GM19397 (cell line): Measurements from ENCODE around the gene SERPINB13.

Experiments used
- ATAC-seq: cut with Tn5 transposase; IDR thresholded peaks from one replicate; pipeline ENCODE4 v1.9.1; 2021; ENCODE audit warnings: mild to moderate bottlenecking, moderate library complexity; ENCODE audit not compliant: unreplicated experiment

Gene SERPINB13, protein sequence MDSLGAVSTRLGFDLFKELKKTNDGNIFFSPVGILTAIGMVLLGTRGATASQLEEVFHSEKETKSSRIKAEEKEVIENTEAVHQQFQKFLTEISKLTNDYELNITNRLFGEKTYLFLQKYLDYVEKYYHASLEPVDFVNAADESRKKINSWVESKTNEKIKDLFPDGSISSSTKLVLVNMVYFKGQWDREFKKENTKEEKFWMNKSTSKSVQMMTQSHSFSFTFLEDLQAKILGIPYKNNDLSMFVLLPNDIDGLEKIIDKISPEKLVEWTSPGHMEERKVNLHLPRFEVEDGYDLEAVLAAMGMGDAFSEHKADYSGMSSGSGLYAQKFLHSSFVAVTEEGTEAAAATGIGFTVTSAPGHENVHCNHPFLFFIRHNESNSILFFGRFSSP

DNA sequence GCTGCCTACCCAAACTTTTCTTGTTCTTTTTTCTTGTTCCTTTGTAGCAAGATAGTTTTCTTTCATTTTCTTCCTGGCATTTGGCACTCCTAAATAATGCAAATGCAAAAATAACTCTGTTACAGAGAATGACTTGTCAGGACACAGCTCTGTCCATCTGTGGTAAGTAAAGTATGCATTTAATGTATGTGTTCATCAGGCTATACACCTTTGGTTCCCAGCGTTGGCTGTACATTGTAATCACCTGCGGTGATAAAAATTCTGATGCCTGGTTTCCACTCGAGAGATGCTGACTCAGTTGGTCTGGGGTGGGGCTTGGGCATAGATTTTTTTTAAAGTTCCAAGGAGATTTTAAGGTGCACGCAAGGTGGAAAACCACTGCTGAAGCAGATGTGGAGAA is at the start of gene SERPINB13:
Gene SERPINB13, plus strand, starts transcription at position 378 of the 400 bp plus-strand sequence. CDS start 1,325 bp downstream, outside the sequence.
- ATAC-seq, result no peak

DNA sequence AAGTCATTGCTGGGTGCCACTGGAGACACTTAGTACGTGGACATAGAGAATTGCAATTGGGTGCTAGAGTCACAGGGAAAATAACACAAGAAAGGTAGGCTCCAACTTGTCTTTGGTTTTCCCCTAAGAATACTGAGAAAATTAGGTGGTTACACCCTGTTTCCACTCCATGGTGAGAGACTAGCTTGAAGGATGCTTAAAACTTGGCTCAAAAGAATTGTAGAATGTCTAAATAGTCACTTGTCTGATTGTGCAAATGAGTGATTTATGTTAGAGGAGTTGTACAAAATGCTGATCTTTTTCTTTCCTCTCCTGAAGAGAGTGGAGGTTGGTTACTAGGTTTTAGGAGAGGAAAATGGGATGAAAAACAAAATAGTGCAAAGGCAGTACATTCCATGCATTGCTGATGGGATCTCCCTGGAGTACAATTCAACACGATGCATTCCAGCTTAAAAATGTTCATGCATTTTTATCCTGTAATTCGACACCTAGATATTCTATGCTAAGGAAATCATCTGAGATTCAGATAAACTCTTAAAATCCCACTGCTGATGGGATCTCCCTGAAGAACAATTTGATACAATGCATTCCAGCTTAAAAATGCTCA is 47.1 kb upstream of the SERPINB13 start:
- ATAC-seq, result no peak

DNA sequence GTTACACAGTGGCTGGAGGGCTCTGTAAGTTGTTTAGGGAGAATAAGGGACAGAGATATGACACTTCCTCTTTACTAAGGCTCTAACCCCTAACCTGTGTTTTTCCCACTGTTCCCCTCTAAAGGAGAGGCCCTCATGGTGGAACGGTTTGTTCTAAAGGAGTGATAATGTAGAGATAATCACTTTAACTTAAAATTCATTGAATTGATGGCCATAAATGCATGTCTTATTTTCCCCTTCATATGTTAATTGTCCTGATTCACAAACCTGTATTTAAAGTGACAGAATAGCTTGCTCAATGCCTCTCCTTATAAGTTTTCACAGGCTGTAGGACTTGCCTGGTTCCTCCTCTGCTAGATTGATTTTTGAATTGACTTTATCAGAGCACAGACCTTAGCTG is 45.1 kb upstream of the SERPINB13 start, which contains the start of gene SERPINB12:
Gene SERPINB12, plus strand, starts transcription at position 301 of the 400 bp plus-strand sequence. CDS start 13,791 bp downstream, outside the sequence.
- no peak for ATAC-seq

DNA sequence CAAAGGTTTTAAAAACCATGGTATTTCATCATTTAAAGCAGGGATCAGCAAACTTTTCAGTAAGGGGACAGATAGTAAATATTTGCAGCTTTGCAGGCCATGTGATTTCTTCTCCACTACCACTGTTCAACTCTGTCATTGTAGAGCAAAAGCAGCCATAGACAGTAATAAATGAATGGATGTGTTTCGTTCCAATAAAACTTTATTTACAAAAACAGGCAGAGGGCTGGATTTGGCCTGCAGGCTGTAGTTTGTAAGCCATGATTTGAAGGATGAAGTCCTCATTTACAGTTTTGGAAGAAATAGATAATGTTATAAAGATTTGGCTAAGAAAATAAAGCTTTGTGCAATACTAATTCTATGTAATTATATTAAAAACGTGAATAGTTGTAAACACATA is 43.1 kb upstream of the SERPINB13 start:
- no peak for ATAC-seq

DNA sequence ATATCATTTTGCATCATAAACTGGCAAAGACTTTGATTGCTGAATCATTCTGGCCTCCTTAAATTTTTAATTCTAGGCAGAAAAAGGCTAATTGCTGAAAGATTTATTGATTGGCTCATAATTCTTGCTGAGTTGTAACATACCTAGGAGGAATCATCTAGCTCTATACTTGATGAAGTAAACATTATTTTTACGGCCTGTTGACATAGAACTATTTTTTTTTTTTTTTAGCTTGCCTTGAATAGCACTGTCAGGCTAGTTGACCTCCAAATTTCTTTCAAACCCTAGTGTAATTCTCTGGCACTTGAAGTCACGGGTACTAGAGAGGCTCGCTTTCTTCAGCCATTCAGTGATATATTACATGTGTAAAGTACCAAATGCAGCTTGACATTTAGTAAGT is 42.1 kb upstream of the SERPINB13 start:
- ATAC-seq, result no peak

DNA sequence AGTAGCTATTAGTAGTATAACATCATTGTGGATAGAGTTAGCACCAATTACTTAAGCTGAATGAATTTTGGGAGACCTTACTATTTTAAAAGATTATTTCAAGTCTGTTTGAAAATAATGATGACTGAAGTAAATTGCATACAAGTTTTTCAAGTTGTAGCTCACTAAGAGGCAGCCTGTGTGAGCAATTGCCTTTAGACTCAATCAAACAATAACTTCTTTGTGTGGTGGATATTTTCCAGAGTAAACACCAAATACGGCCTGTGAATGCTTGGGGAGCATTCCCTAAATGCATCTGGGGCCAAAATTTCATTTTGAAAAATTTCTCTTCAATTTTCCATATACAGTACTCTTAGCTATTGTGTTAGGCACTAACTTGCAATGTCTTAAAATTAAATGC is 37.1 kb upstream of the SERPINB13 start:
- no peak for ATAC-seq

DNA sequence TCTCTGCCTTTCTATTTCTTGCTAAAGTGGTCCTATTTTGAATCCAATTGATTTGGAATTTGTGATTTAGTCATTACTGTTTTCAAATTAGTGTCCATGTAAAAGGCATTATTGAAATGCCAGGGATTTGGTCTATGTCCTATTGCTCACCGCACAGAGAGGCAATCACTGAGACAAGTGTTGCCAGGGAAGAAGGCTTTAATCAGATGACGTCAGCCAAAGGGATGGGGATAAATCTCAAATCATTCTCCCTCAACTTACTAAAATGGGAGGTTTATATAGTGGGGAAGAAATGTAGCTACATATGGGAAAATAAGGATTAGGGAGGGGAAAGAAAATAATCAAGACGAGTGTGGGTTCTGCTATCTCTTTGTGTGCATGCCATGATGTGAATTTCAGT is 35.4 kb upstream of the SERPINB13 start:
- ATAC-seq, result no peak

DNA sequence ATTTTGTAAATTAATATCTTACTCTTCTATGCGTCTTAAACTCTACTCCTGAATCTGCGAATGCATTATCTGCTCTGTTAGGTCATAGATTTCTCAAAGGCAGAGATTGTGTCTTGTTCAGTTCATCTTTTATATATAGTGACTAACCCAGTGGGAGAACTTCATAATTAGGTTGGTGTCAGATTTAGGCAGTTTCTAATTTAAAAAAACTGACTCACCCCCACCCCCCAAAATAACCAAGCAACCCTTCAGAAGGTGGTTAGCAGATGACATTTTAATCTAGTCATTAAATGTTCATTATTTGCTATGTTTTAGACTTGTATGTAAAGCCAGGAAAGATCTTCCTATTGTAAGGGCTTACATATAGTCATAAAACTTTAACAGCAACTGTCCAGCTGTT is 34.6 kb upstream of the SERPINB13 start:
- no peak for ATAC-seq

DNA sequence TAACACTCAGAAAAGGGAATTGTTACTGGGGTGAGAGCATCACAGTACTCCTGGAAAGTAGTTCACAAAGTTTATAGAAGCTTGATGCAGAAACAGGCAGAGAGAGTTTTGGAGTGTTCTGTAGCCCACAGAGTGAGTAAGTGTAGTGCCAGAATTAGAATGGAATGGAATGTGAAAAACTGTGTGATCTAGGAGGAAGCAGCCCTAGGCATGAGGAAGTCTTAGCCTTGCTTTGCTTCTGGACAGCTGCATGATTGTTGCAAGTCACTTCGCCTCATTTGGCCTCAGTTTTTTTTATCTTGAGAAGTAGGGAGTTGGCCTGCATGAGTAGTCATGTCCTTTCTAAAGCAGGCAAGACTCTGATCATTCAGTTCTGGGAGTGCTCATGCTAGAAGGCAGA is 34.1 kb upstream of the SERPINB13 start:
- no peak for ATAC-seq

DNA sequence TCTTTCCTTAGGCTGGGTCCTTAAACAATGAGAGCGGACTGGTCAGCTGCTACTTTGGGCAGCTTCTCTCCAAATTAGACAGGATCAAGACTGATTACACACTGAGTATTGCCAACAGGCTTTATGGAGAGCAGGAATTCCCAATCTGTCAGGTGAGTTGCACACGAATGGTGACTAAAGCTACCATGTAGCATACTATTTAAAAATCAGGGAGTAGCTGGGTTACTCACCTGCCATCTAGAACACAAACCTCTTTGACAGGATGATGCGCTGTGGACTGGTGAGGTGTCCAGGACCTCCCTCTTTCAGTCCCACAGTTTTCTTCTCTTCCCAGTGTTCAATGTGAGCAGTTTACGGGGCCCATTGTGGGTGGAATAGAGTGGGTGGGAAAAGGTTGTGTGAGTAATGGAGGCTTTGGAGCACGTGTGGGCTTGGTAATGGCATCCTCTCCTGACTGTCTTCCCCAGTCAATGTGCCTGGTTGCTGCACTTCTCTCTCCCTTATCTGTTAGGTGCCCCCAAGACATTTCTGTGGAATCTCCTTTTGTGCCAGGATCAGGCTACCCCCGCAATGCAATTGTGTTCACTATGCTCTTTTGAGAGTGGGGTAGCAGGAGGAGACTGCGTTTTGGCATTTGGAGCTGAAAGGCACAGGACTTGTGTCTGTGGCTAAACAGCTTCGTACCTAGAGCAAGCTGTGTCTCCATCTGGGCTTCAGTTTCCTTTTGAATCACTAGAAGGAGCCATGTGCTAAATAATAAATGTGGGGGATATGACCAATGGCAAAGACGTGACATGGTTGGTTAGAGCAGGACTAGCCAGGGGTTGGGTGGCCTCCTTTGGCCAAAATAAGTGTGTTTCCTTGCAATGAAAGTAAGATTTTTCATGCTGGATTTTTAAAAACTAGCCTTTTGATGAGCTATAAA is 27.3 kb upstream of the SERPINB13 start:
- no peak for ATAC-seq

DNA sequence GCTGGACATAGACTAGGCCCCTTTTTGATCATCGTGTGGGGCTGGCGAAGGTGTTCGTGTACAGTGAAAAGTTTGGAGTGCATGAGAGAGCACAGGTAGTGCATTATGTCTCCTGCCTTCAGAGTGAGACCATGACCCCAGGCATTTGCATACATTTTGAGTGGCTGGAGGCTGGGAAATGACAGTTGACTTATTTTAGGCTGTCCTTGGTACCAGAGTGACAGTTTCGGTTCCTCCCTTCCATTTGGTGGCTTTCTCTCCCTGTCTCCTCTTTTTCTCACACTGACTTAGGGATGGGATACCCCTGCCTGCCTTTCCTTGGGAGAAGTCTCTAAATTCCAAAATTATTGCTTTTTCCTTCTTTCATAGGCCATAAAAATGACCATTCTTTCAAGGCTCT is 24.9 kb upstream of the SERPINB13 start:
- peak; percentile 51 for ATAC-seq

DNA sequence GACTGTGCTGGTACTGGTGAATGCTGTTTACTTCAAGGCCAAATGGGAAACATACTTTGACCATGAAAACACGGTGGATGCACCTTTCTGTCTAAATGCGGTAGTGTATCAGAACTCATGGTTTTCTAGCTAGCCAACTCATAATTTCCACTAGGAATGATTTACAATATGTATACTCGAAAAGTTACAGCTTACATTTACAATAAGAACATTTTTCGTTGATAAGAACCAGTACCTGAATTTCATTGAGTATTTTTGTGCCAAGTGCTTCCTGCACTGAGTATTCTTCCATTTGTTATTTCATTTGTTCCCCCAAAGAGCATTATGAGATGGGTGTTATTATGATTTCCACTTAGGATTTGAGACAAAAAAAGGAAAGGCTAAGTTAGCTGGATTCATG is 23.1 kb upstream of the SERPINB13 start:
- no peak for ATAC-seq

DNA sequence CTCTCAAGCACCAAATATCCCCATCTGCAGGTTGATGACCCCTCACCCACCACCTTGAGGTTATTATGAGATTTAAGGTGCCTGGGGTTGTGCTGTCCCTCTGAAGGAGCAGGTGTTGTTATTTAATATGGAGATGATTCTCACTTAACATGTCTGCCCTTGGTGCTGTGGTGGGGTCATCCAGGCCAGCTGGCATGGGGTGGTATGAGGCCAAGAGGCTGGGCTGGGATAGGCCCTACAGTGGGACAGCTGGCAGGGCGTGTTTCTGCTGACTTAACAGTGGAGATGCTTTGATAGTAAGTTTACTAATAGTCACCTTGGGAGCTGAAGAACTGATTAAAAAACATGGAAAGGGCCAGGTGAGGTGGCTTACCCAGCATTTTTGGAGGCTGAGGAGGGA is 22.6 kb upstream of the SERPINB13 start:
- ATAC-seq, result no peak

DNA sequence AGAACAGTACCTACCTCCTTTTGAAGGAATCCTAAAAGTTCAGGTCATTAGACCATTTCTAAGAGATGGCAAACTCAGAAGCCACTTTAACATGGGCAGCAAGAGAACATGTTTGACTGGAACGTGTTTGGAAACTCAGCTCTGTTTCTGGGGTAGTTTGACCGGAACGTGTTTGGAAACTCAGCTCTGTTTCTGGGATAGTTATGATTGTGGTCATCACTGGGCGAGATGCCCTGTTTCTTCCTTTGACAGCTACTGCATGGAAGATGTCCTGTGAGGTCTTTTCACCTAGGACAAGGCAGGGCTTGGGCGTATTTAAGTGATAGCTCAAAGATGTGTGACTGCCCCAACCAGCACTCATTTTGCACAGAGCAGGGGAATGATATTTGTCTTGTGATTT is 19.9 kb upstream of the SERPINB13 start:
- ATAC-seq, result no peak

DNA sequence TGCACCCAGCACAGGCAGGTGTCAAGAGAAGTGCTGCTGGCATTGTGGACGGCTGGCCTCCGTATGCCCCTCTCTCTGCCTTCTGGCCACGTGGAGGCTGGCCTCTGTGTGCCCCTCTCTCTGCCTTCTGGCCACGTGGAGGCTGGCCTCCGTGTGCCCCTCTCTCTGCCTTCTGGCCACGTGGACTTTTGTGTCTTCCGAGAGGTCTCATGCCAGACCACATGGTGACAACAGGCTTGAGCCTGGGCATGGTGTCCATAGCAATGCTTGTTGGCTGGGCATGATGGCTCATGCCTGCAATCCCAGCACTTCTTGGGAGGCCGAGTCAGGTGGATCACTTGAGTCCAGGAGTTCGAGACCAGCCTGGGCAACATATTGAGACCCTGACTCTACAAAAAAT is 19.3 kb upstream of the SERPINB13 start:
- ATAC-seq, result no peak

DNA sequence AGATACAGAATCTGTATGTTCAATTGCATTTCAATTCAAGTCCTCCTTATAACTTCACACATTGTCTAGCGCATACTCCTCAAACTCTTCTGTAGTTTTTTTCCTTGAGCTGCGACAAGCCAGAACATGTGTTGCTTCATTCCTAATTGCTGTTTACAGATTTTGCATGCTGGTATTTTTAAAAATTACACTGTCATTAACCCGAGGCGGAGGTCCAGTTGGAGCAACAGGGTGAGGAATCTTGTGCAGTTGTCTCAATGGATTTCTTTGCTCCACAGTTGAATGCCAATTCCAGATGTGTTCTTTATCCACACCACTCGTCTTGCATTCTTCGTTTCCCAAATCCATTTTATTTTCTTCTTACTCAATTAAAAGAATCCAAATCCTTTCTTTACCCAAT is 16.4 kb upstream of the SERPINB13 start:
- ATAC-seq, result no peak

DNA sequence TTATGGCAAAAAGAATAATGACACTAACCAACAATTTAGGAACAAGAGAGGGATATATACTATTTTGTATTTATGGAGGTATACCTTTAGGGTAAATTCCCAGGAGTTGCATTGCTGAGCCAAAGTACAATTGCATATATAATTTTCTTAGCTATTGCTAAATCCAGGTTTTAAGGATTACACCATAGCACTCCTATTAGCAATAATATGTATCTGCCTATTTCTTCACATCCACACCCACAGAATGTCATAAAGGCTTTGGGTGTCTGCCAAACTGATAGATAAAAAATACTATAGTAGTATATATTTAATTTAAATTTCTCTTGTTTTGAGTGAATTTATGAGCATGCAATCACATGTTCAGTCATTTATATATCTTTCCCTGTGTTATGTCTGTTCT is 11.5 kb upstream of the SERPINB13 start:
- ATAC-seq, result no peak

DNA sequence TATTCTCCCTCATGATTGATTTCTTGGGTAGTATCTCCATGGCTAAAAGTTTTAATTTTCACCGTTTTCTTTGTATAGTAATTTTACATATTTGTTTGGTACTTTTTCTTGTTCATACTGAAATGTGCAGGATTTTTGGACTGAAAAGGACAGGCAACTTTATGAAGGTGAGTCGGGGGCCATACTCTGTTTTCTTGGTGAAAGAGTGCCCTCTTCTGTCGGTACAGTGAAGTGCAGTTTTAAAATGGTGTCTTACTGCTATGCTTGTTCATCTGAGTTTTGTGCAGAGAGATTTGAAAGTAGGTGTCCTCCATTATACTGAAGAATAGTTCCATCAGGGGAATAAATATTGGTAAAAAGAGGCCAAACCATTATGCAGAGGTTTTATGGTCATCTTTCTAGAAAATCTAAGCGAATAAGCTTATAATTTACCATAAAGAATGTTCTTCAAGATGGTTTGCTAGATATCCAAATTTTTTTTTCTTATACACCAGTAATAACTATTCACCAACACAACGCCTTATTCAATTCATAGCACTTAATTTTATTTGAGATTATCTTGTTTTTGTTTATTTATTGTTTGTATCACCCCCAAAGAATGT is 8.7 kb upstream of the SERPINB13 start:
- peak; percentile 77 for ATAC-seq

DNA sequence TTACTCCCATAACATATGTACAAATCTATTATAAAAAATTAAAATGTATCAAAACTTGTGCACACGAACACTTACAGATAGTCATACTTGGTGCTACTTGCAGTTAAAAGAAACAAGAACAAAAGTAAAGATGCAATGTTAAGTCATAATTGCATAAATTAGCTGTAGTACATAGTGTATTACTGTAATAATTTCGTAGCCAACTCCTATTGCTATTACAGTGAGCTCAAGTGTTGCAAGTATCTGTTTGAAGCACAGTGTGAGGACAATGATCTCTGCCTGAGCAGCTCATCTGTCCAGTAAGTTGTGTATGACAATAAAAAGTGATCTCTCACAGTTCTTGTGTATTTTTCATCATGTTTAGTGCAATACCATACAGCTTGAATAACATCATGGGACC is 7.5 kb upstream of the SERPINB13 start:
- ATAC-seq, result no peak

DNA sequence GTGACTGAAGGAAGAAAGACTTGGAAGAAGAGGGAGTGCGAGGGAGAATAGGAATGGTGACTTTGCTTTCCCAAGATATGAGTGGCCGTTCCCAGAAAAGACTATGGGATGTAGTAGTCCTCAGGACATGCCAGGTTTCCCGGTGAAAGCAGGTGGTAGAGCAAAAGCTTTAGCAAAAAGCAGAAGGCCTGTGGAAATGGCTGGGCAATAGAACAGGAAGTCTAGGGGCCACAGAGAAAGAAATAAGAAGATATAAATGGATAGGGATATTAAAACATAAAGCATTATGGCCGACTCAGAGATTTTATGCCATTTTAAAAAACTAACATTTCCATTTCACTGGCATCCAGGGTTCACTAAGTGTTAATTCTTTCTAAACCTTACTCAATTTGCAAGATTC is 1.2 kb upstream of the SERPINB13 start:
- ATAC-seq, result no peak

DNA sequence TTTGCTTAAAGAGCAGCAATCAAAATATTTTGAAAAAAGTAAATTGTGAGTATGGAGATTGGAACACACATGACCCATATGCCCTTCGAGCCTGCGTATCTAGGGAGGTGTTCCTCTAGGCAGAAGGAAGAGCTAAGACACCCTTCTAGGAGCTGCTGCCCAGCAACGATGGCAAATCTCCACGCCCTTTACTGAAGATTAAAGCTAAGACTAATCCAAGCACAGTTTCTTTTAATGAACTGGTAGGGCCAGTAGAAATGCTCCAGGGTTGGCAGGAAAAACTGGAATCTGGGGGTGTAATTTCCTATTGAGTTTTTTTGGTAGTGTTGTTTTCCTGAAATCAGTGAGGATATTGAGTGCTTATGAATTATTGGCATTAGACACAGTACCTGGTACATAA is 712 bp upstream of the SERPINB13 start:
- ATAC-seq, result no peak
